HG03558 (cell line): ENCODE measurements around the gene RPL10A.

Experiments used
- ATAC-seq: cut with Tn5 transposase; IDR thresholded peaks from one replicate; pipeline ENCODE4 v1.9.1; 2021; ENCODE audit warnings: moderate number of reproducible peaks; ENCODE audit not compliant: unreplicated experiment; ENCODE audit errors: extremely low read depth

The RPL10A gene

GRCh38 chr6:35474131-35474941 lies 6.1 kb downstream of the RPL10A start:
- no peak for ATAC-seq

- ATAC-seq = no peak
These were observed 6.9 kb downstream of the RPL10A start for GRCh38 chr6:35474942-35475570.

DNA sequence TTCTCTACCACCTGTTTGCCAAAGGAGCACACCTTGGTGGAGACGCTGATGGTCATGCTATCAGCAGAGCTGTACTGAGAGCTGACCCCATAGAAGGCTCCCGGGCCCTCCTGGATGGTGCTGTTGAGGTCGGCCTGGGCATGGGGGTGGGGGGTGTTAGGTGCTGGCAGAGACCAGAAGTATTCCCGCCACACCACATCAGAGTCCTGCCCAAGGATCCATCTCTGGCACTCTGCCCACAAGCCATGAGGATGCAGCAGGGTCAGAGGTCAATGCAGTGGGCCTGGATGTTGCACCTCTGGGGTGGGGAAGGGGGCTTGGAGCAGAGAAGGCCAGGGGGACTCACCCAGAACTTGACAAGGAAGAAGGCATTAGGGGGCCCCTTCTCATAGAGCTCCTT lies 7.4 kb downstream of the RPL10A start:
- no peak for ATAC-seq

GRCh38 chr6:35476004-35476403 lies 7.8 kb downstream of the RPL10A start:
- no peak for ATAC-seq

DNA sequence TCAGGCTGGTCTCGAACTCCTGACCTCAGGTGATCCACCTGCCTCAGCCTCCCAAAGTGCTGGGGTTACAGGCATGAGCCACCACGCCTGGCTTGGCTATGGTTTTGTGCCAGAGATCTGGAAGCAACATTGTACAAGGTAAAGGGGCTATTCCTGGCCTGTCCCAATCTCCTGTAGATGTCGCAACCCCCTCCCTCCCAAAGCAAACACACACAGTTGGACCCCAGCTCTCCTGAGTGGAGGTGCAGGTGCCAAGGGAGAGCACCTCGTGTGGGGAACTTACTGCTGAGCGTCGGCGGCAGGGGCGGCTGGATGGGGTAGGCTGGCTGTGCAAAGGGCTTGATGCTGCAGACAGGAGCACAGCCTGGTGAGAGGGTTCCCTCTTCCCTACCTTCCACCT lies 8.8 kb downstream of the RPL10A start:
- ATAC-seq = no peak

GRCh38 chr6:35477551-35478179 lies 9.5 kb downstream of the RPL10A start:
- no peak for ATAC-seq

DNA sequence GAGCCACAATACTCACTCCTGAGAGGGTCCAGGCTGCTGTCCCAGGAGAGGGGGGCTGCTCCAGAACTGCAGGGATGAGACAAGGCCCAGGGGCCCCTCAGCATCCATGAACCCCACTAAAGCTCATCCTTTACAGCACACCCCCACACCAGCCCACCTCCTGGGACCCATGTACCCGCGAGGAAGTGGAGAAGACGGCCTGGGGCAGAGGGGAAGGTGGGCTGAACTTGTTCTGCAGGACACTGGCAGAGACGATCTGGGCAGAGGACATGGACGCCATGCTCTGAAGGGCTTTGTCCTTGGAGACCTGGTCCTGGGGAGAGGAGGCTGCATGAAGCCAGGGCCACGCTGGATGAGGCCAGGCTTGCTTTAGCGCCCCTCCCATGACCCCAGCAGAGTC lies 10.1 kb downstream of the RPL10A start:
- no peak for ATAC-seq

DNA sequence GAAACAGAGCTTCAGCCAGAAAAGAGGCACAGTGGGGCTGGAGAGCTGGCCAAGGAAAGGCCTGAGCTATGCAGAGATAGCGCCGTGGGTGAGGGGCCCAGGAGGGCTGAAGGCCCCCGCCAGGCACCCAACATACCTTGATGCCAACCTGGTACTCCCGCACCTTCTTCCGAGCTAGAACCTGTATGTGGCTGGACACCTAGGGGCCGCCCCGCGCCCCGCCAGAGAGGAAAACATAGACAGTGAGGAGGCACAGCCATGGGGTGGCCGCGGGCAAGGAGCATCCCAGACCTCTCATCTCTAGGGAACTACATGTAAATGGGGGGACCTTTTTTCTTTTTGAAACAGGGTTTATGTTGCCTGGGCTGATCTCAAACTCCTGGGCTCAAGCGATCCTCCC lies 12.0 kb downstream of the RPL10A start:
- ATAC-seq = no peak

DNA sequence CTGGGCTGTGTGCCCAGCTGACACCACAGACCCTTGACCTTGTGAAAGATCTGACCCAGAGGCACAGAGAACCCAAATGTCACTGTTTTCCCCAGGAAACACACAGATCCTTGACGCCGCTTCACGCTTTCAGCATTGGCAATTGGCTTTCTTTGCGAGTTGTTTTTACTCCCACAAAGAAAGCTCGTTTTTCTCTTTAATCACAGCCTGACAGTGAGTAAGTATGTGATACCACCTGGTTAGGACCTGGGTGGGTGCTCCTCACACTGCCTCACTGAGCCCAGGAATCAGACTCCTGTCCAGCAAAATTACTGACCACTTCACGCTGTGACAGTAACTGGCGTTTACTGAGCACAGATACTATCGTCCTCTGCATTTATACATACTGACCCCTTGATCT lies 13.0 kb downstream of the RPL10A start:
- ATAC-seq = no peak

DNA sequence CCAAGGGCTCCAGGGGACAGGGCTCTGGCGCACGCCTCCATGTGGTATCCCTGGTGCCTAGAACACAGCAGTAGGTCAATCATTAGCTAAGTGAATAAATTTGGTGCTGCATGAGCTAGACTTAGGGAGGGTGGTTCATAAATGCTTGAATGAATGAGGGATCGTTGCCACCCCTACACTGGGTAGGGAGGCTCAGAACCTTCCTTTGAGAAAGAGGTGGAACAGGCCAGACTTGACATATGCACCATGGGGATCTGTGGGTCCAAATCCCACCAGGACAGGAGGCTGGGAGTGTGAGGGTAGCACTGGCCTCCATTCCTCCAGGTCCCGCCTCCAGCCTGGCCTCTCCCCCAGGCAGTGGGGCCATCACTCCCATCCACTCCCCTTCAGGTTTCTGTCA lies 14.9 kb downstream of the RPL10A start:
- no peak for ATAC-seq

- no peak for ATAC-seq
These were observed 15.3 kb downstream of the RPL10A start for GRCh38 chr6:35483490-35483889.

- no peak for ATAC-seq
These were observed 15.9 kb downstream of the RPL10A start for GRCh38 chr6:35483893-35484645.

DNA sequence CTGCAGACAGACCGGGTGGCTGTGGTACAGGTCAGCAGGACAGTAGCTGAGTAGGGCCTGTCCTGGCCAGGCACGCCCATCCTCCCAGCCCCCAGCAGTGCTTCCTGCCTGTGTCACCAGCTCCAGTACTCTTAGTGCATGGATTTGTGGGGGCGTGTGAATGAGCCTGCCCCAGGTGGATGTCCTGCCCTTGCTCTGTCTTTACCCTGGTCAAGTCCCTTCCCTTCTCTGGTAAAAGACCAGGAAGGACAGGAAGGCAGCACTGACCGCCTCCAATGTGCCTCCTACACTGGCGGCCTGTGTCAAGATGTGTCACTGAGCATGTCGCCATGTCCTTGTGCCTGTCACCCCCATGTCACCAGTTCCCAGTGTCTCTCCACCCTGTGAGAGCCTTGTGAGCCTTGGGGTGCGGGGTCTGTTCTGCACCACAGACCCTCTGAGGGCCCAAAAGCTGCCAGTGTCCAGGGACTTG lies 16.8 kb downstream of the RPL10A start:
- ATAC-seq = no peak

GRCh38 chr6:35485402-35485877 lies 17.2 kb downstream of the RPL10A start:
- no peak for ATAC-seq

DNA sequence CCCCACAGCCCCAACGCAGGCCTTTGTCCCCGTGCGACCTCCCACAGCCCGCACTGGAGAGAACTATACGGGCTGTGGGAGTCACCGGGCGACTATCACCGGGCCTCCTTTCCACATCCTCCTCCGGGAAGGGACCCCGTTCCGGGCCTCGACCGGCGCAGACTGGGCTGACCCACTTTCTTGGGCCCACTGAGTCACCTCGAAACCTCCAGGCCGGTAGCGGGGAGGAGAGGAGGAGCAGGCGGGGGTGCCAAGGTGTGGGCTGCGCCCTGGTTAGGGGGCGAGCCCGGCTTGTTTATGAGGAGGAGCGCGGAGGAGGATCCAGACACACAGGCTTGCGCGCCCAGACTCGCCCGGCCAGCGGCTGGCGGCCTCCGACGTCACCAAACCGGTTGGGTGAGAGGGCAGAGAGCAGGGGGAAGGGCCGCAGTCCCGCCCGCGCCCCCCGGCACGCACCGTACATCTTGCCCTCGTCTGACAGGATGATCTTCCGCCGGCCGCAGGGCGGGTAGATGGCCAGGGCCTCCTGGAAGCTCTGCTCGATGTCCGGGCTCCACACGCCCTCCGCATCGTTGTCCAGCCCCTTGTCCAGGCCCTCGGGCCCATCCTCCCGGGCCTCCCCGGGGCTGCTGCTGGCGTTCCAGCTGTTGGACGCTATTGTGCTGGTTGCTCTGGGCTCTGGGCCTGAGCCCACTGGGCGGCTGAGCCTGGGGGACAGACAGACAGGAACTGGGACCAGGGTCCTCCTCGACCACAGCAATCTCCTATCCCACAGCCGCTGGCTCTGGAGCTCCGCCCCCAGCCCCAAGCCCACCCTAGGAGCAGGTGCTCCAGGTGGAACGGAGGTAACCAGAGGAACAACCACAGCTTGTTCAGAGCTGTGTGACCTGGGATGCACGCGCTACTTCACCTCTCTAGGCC lies 18.1 kb downstream of the RPL10A start:
- ATAC-seq = no peak

- ATAC-seq = no peak
These were observed 19.7 kb downstream of the RPL10A start for GRCh38 chr6:35487658-35488516.

DNA sequence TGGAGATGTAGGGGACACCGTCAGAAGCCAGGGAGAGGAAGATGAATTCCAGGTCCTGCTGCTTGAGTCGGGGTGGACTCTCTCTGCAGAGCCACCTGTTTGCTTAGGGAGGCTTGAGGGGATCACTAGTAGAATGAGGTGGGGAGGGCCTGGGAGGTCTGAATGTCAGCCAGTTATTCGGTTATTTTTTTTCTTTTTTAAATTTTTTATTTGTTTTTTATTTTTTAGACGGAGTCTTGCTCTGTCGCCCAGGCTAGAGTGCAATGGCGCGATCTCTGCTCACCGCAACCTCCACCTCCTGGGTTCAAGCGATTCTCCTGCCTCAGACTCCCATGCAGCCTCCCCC lies 20.3 kb downstream of the RPL10A start:
- ATAC-seq = no peak

DNA sequence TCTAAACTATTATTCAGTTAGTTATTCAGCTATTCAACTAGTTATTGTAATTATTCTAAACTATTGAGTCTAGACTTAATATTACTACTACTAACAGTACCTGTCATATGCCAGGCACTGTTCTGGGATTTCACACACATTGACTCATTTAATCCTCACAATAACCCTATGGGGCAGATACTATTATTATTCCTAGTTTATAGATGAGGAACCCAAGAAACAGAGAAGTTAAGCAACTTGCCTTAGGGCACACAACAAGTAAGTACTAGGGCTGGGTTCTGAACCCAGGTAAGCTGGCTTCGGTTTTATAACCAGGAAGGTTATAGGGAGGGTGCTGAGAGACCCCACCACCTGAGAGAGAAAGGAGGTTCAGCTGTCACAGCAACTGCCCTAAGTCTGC lies 20.9 kb downstream of the RPL10A start:
- ATAC-seq = no peak
